Fibroblast of lung (primary cell): ENCODE results near the gene PFKFB4. TPM values are rescaled to one million over a fixed set of nuclear protein-coding genes. Genes with fewer than 3 reads are reported as not detected.

ENCODE experiments used
- DNase-seq, 2 donors: peaks; one replicate each; pipeline versions ENCODE4 v3.0.0 to v3.0.0-alpha.2; 2010; ENCODE audit warnings: low read depth in 2 of 2
- H2AFZ ChIP-seq: 2 replicates; pipeline ENCODE4 v1.5.1; 2012; ENCODE audit warnings: low read length, control low read depth, inconsistent platforms
- H3K27ac ChIP-seq: 2 replicates; pipeline ENCODE4 v1.5.1; 2011; ENCODE audit warnings: low read length, control low read depth; ENCODE audit not compliant: insufficient read depth
- H3K27me3 ChIP-seq: 2 replicates; pipeline ENCODE4 v1.5.1; 2011; ENCODE audit warnings: mild to moderate bottlenecking, low read length; ENCODE audit not compliant: control insufficient read depth, insufficient read depth
- H3K36me3 ChIP-seq: 2 replicates; pipeline ENCODE4 v1.5.1; 2011; ENCODE audit warnings: low read length; ENCODE audit not compliant: control insufficient read depth, insufficient read depth
- H3K4me1 ChIP-seq: 2 replicates; pipeline ENCODE4 v1.5.1; 2011; ENCODE audit warnings: low read length; ENCODE audit not compliant: control insufficient read depth, insufficient read depth; ENCODE audit errors: extremely low read depth
- H3K4me2 ChIP-seq: 2 replicates; pipeline ENCODE4 v1.5.1; 2011; ENCODE audit warnings: low read length, control low read depth; ENCODE audit not compliant: insufficient read depth; ENCODE audit errors: extremely low read depth
- H3K4me3 ChIP-seq, 4 experiments: fragments of 200-600 bp in 1 of 4; sonication (generic) in 1 of 4; replicated peaks in 1 of 4; 2 replicates each; pipeline ENCODE4 v1.5.1; 2011 to 2016; ENCODE audit warnings: low read length in 4 of 4, low read depth in 3 of 4, mild to moderate bottlenecking in 3 of 4, control low read depth in 2 of 4, inconsistent platforms in 1 of 4, mixed read lengths in 1 of 4; ENCODE audit not compliant: insufficient read depth in 1 of 4; ENCODE audit errors: control extremely low read depth in 1 of 4
- H3K79me2 ChIP-seq: 2 replicates; pipeline ENCODE4 v1.5.1; 2012; ENCODE audit warnings: mild to moderate bottlenecking, low read length, inconsistent platforms; ENCODE audit not compliant: control insufficient read depth, insufficient read depth
- H3K9ac ChIP-seq: 2 replicates; pipeline ENCODE4 v1.5.1; 2011; ENCODE audit warnings: mild to moderate bottlenecking, low read length, control low read depth; ENCODE audit not compliant: insufficient read depth
- H3K9me3 ChIP-seq: 2 replicates; pipeline ENCODE4 v1.5.1; 2012; ENCODE audit warnings: low read depth, low read length; ENCODE audit not compliant: control insufficient read depth, insufficient read depth
- H4K20me1 ChIP-seq: 2 replicates; pipeline ENCODE4 v1.5.1; 2011; ENCODE audit warnings: low read length; ENCODE audit not compliant: control insufficient read depth, insufficient read depth; ENCODE audit errors: extremely low read depth
- CTCF ChIP-seq, 2 donors: IDR thresholded peaks in 1 of 2; conservative IDR thresholded peaks in 1 of 2; 1 replicate in 1 of 2; 2 replicates in 1 of 2; pipeline ENCODE4 v1.5.1; 2011 to 2012; ENCODE audit warnings: low read length in 2 of 2, control low read depth in 1 of 2, inconsistent platforms in 1 of 2, low read depth in 1 of 2, mild to moderate bottlenecking in 1 of 2
- EZH2 ChIP-seq: IDR thresholded peaks from 2 replicates; pipeline ENCODE4 v1.5.1; 2012; ENCODE audit warnings: low read length, control low read depth, mild to moderate bottlenecking; ENCODE audit errors: missing control alignments
- polyA plus RNA-seq, 2 donors: library from polyadenylated mRNA; depleted of rRNA in 1 of 2; stranded (reverse) in 1 of 2; unstranded in 1 of 2; fragments of >200 nt; gene quantifications; 2 replicates each; pipeline ENCODE4 v1.2.1, GENCODE V29; 2011 to 2012; ENCODE audit warnings: missing spikeins in 1 of 2
- total RNA-seq: library from RNA; depleted of rRNA; stranded (reverse); fragments of >200 nt; gene quantifications from 2 replicates; pipeline ENCODE4 v1.2.1, GENCODE V29; 2014

PFKFB4 gene
- total and polyA plus RNA-seq, 2 donors (not counting 1 experiment from before 2014, with no cell fraction given), result 9.3 to 12.2 TPM

- Histone ChIP-seq H3K4me2 (peak overlapping the region; percentile 76), H4K20me1 (no peaks in the 10 kb centered on the region), H3K79me2 (peaks cover 46% of the 10 kb centered on the region), H3K9ac (peak overlapping the region; percentile 95), H3K4me3 (peak overlapping the region; percentile 72 to 95 (median 78)), H2AFZ (peak overlapping the region; percentile 33), H3K36me3 (peaks cover 19% of the 10 kb centered on the region), H3K4me1 (peaks cover 7% of the 10 kb centered on the region), H3K27ac (peak overlapping the region; percentile 98), H3K27me3 (no peaks in the 10 kb centered on the region), H3K9me3 (no peaks in the 10 kb centered on the region)
- TF ChIP-seq CTCF (conservative IDR thresholded peaks at IDR 0.05 in 1 of 2, IDR thresholded peaks at IDR 0.05 in 1 of 2; ENCODE audit: low read depth in 1 of 2, low read length in 2 of 2) (peak; percentile 30 to 32), EZH2 (no peak)
- peak; percentile 88 to 94 for DNase-seq
Measured at GRCh38 chr3:48472923-48473616, 83.5 kb downstream of the PFKFB4 start.

GRCh38 chr3:48472673-48472922 is 84.0 kb downstream of the PFKFB4 start:
- Histone ChIP-seq H3K9me3 (no peaks in the 10 kb centered on the region), H3K4me1 (peaks cover 12% of the 10 kb centered on the region), H3K79me2 (peaks cover 51% of the 10 kb centered on the region), H3K4me2 (peak overlapping the region; percentile 76), H3K9ac (peak overlapping the region; percentile 95), H3K27ac (peak overlapping the region; percentile 98), H2AFZ (peak overlapping the region; percentile 33), H4K20me1 (no peaks in the 10 kb centered on the region), H3K36me3 (peaks cover 23% of the 10 kb centered on the region), H3K27me3 (no peaks in the 10 kb centered on the region), H3K4me3 (peak overlapping the region; percentile 72 to 95 (median 78))
- no peak for DNase-seq
- TF ChIP-seq EZH2, result no peak
- TF ChIP-seq CTCF (conservative IDR thresholded peaks at IDR 0.05 in 1 of 2, IDR thresholded peaks at IDR 0.05 in 1 of 2; ENCODE audit: low read depth in 1 of 2, low read length in 2 of 2), result peak in 1 of 2 donors; percentile 12

GRCh38 chr3:48470286-48470685 is 86.3 kb downstream of the PFKFB4 start:
- peaks cover 31% of the 10 kb centered on the region for H3K36me3 ChIP-seq
- no peak overlapping the region for H3K4me3 ChIP-seq
- H3K27ac ChIP-seq, result no peak overlapping the region
- peaks cover 27% of the 10 kb centered on the region for H3K4me1 ChIP-seq
- peaks cover 63% of the 10 kb centered on the region for H3K79me2 ChIP-seq
- no peaks in the 10 kb centered on the region for H3K9me3 ChIP-seq
- H4K20me1 ChIP-seq, result no peaks in the 10 kb centered on the region
- no peak overlapping the region for H2AFZ ChIP-seq
- no peak for TF ChIP-seq CTCF (conservative IDR thresholded peaks at IDR 0.05 in 1 of 2, IDR thresholded peaks at IDR 0.05 in 1 of 2; ENCODE audit: low read depth in 1 of 2, low read length in 2 of 2)
- no peak for TF ChIP-seq EZH2
- no peak for DNase-seq
- peak overlapping the region; percentile 13 for H3K9ac ChIP-seq
- H3K27me3 ChIP-seq, result no peaks in the 10 kb centered on the region
- no peak overlapping the region for H3K4me2 ChIP-seq
